ENCODE results near the gene PPP1R17.

DNA sequence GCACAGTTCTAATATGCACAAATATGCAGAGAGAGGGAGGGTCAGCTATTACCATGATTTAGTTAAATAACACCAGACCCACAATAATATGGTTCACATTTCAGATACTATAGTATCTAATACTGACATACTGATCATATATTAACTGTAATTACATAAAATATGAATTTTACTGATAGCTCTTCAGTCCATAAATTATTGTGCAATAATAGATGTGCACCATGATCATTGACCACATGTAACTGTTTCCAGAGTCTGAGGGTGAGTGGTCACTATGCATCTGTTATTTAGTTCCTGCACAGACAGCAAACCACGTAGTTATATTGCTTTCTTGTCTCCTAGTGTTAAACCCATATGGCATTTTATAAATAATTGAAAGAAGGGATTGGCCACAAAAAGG is 29.3 kb downstream of the PPP1R17 start:
- TF ChIP-seq, protein P1, sequence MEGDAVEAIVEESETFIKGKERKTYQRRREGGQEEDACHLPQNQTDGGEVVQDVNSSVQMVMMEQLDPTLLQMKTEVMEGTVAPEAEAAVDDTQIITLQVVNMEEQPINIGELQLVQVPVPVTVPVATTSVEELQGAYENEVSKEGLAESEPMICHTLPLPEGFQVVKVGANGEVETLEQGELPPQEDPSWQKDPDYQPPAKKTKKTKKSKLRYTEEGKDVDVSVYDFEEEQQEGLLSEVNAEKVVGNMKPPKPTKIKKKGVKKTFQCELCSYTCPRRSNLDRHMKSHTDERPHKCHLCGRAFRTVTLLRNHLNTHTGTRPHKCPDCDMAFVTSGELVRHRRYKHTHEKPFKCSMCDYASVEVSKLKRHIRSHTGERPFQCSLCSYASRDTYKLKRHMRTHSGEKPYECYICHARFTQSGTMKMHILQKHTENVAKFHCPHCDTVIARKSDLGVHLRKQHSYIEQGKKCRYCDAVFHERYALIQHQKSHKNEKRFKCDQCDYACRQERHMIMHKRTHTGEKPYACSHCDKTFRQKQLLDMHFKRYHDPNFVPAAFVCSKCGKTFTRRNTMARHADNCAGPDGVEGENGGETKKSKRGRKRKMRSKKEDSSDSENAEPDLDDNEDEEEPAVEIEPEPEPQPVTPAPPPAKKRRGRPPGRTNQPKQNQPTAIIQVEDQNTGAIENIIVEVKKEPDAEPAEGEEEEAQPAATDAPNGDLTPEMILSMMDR (IDR thresholded peaks at IDR 0.05), result no peak
- TF ChIP-seq POLR2A (IDR thresholded peaks at IDR 0.05; ENCODE audit: low read length), result no peak
- TF ChIP-seq, protein P2, sequence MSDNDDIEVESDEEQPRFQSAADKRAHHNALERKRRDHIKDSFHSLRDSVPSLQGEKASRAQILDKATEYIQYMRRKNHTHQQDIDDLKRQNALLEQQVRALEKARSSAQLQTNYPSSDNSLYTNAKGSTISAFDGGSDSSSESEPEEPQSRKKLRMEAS (IDR thresholded peaks at IDR 0.05), result no peak
- TF ChIP-seq MAFK (IDR thresholded peaks at IDR 0.05; ENCODE audit: partially characterized antibody), result no peak
- no peak for TF ChIP-seq SREBF2 (IDR thresholded peaks at IDR 0.05)
- TF ChIP-seq CHD2 (IDR thresholded peaks at IDR 0.05; ENCODE audit: low read length, partially characterized antibody), result no peak
- no peak for TF ChIP-seq RFX5 (IDR thresholded peaks at IDR 0.05)
- no peak for TF ChIP-seq HEYL (CRISPR knock-in tag; IDR thresholded peaks at IDR 0.05)
- no peak for TF ChIP-seq NPAS2 (CRISPR knock-in tag; IDR thresholded peaks at IDR 0.05; ENCODE audit: borderline replicate concordance)
- TF ChIP-seq ZNF302 (CRISPR knock-in tag; IDR thresholded peaks at IDR 0.05), result no peak
- no peak for TF ChIP-seq CEBPB (IDR thresholded peaks at IDR 0.05)
